H54 (cell line): Measurements from ENCODE around the gene PRIMA1.
"Not testable (repeated sequence)": the region's sequence is repeated elsewhere in the genome, so short reads cannot be mapped to it uniquely, and the experiment has no call there.

ENCODE experiments used
- DNase-seq: peaks from one replicate; pipeline ENCODE4 v3.0.0; 2011; ENCODE audit warnings: low spot score, mixed read lengths; ENCODE audit not compliant: insufficient read length
- FAIRE-seq: peaks from 3 replicates; lab custom pipeline; 2011; peaks lifted over from hg19 to GRCh38; lab: Jason Lieb, UNC
- POLR2A ChIP-seq: IDR thresholded peaks from 2 replicates; pipeline ENCODE4 v1.6.1; 2011; ENCODE audit warnings: low read depth, mild to moderate bottlenecking, low read length

Gene PRIMA1, protein sequence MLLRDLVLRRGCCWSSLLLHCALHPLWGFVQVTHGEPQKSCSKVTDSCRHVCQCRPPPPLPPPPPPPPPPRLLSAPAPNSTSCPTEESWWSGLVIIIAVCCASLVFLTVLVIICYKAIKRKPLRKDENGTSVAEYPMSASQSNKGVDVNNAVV

DNA sequence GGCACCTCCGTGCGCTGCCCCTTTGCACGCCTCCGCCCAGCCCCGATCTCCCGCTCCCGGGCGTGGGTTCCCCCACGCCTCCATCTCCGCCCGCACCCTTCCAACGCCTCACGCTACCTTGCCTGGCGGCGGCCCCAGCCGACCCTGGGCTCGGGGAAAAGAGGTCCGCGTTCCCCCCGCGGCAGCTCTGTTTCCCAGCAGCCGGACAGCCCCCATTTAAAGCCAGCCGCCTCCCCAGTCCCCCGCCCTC is at the start of gene PRIMA1:
Gene PRIMA1 (minus strand): TSS at position 193 of the 250 bp plus-strand sequence. CDS start 767 bp downstream, outside the sequence.
- no peak for TF ChIP-seq POLR2A
- FAIRE-seq (no peak), DNase-seq (no peak)

DNA sequence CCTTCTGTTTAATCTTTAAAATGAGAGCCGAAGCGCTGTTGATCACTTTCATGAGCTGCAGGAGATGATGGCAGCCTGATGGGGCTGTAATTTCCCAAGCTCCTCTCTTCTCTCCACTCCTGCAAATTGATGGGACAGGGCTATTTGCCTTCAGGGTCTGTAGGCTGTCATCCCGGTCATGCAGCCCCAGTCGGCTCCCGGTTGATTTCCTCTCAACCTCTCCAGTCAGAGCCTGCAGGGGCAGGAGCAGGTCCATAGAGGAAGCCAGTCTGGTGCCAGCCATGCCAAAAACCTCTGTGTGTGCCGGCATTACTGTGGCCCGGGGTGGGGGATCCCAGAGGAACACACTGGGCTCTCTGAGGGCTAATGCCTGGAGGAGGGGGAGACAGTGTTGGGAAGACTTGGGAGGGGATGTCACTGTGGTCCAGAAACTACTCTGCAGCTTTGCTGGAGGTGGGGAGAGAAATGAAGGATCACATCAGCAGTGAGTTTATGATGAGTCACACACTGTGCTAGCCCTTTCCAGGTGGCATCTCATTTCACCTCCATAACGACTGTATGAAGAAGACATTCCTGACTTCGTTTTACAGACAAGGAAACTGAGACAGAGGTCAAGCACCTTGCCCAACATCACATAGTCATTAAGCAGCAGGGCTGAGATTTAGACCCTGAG is 46.5 kb upstream of the PRIMA1 start:
- DNase-seq: no peak
- TF ChIP-seq POLR2A: no peak

DNA sequence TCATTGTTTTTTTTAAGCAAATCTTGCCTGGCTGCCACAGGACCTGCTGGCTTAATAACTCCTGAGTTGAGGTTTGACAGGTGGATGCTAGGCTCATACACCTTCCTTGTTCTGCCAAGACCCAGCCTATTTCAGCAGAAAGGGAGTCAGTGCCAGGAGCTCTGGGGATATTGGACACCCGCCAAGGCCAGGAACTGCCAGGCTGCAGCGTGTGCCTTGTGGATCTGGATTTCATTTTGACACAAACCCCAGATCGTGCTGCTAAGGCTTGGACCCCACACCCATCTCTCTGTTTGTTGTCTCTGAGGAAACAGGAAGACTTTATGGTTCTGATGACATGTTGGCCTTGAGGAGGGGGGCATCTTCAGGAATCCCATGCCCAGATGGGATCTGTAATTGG is 44.4 kb upstream of the PRIMA1 start:
- FAIRE-seq (no peak), DNase-seq (no peak)
- no peak for TF ChIP-seq POLR2A

More for the DNA sequence above, 46.5 kb upstream of the PRIMA1 start:
- no peak for FAIRE-seq

DNA sequence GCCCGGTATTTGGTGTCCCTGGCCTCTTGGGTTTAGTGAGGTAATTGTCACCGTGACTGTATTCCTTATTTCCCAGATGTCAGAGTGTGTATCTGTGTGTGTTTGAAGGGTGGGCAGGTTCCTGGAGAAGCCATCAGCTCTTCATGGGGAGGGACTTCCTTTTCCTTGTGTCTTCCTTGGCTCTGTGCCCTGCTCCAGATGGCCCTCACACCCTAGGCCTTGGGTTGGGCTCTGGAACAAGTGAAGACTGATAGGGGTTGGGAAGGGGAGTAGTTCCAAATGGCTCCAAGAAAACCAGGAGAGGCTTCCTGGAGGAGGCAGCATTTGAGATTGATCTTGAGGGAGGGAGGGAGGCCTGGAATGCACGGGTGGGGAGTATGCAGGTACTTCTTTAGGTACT is 43.8 kb upstream of the PRIMA1 start:
- TF ChIP-seq POLR2A: no peak
- no peak for FAIRE-seq
- no peak for DNase-seq

DNA sequence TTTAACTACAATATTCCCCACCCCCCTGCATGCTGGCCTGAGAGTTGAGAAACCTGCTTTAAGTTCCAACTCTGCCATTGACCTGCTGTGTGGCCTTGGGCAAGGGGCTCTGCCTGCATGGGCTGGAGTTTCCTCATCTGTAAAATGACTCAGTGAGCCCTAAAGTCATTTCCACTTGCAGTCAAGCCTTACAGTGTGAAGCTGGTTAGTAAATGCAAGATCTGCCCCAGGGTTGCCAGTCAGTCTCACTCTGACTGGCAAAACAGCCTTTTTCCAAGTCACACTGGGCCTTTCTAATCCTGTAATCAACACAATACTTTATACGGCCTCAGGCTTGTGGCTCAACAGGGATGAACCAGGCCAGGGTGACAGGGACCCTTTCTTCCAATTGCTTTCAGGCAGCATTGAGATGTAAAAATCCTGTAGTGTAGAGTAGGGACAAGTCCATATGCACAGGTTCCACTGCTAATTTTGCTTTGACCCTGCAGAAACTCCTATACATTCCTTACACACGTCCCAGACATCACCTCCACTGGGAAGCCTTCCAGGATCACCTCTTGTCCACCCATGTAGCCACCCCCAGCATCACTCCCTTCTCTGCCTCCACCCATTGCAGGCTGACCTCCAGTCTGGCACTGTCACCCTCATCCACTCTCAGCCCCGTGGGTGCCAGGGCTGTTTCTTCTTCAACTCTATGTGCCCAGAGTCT is 42.6 kb upstream of the PRIMA1 start:
- TF ChIP-seq POLR2A: no peak
- no peak for DNase-seq

DNA sequence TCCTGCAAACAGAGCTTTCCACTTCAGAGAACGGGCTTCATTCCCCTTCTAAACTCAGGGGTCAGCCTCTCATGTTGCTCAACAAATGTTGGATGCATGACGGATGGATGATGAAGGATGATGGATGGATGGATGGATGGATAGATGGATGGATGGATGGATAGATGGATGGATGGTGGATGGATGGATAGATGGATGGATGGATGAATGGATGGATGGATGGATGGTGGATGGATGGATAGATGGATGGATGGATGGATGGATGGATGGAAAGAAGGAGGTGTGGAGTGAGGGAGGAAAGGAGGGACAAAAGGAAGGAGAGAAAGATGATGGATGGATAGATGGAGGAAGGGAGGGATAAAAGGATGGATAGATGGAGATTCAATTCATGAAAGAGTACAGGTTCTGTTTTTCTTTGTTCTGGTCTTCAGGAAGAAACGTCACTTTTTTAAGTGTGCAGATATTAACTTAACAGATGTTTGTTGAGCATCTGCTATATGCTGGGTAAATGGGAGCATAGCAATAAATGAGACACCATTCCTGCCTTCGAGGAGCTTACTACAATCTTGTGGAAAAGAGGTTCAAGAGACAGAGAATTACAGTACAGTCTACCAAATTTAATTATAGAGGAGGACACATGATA is 41.7 kb upstream of the PRIMA1 start:
- DNase-seq (no peak), FAIRE-seq (no peak)
- no peak for TF ChIP-seq POLR2A

More for the DNA sequence above, 42.6 kb upstream of the PRIMA1 start:
- FAIRE-seq: no peak

DNA sequence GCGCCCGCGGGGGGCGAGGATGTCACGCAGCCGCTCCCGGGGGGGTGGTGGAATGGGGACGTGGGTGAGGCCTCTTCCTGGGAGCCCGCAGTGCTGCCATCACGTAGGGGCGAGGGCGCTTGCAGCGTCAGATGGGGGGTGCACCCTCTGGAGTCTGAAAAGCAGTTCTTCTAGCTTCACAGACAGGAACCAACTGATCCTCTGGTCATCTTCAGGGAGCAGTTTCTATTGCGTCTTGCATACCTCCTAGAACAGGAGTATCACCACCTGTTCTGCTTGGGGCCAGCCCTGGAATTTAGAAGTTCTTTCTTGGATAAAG is 36.9 kb upstream of the PRIMA1 start:
- DNase-seq (no peak), FAIRE-seq (no peak)
- TF ChIP-seq POLR2A: no peak

DNA sequence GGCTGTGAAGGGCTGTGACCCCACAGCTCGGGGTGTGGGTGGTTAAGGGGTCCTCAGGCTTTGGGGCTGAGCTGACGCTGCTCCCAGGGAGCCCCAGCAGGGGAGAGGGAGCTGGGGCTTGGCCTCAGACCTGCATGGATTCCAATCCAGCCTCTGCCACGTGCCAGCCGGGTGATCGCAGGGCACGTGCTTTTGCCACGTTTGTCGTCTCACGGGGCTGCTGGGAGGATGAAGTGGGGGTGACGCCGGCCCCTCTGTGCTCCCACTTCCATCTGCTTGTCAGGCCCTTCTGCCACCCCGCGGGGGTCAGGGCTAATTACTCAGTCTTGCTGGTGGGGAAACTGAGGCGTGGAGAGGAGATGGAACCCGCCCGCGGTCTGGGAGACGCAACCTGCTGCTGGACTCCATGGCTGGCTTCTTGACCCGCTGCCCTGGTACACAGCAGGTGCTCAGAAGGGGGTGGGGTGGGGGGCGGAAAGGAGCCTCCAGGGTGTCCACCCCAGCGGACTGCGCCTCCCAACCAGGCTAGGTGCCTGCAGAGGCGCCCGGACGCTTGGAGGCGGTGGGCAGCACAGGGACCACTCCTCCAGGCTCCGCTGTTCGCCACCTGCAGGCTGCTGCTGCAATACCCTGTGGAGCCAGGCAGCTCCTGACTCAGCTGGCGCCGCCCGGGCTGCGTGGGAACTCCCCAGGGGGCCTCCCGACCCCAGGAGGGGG is 36.4 kb upstream of the PRIMA1 start:
- TF ChIP-seq POLR2A: no peak
- FAIRE-seq (no peak), DNase-seq (no peak)

DNA sequence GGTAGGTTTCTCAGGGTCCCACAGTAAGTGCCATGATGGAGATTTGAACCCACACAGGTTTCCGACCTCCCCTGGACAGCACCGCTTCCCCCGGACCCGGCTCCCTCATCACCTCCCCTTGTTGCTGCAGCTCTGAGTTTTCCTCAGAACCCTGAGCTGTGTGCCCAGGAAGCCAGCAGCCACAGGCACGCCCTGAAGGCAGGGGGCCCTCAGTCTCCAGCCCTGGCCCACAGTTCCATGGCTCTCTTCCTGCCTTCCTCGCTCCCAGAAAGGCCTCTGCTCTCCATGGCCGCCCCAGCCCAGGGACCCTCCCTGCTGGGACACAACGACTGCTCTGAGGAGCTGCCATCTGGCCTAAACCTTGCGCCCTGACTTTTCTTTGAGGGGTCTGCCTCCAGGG is 35.8 kb upstream of the PRIMA1 start:
- TF ChIP-seq POLR2A: no peak
- no peak for FAIRE-seq
- DNase-seq: no peak

DNA sequence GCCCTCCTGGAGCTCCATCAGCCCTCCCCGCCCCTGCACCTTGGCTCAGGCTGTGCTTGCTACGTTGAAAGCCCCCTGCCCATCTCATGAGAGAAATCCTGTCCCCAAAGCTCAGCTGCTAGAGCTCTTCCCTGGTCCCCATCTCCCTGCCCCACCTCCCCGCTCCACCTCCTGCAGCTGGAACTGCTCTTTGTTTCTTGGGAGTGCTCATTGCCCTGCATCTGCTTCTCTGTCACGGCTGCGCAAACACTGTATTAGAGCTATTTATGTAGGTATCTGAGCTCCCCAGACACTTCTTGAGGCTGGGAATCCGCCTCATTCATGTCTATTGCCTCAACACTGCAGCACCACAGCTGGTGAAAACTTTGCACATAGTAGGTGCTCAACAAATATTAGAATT is 32.8 kb upstream of the PRIMA1 start:
- TF ChIP-seq POLR2A: no peak
- DNase-seq (no peak), FAIRE-seq (no peak)

DNA sequence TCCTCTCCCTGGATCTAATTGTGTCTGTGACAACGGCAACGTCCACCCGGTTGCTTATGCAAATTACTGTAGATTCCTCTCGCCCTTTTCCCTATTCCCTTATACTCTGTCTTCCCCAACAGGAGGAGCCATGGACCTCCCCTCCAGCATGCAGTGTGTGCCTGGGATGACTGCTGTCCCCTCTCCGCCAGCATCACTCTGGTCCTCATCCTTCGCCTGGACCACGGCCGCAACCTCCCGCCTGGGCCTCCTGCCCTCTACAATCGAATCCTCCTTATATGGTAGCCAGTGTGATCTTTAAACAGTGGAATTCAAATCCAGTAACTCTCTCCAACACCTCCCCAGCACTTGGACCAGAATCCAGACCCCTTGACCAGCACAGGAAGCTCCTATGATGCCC is 30.6 kb upstream of the PRIMA1 start:
- no peak for DNase-seq
- no peak for FAIRE-seq
- TF ChIP-seq POLR2A: no peak

DNA sequence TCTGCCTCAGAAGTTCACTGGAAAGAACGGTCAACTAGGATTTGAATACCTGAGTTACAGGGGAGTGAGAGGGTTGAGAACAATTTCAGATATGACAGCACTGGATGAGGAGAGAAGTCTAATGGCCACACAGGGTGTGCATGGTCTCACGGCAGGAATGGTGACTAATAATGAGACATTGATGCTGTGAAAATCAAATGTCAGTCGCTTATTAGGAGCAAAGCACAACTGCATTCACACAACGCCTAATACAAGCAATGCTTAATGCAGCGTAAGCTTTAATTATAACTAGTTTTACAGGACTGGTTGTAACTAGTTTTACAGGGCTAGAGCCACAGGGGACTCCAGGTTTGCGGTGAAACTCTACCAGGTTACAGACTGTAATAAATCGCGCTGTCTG is 23.4 kb upstream of the PRIMA1 start:
- TF ChIP-seq POLR2A: no peak
- DNase-seq: no peak
- FAIRE-seq: no peak

DNA sequence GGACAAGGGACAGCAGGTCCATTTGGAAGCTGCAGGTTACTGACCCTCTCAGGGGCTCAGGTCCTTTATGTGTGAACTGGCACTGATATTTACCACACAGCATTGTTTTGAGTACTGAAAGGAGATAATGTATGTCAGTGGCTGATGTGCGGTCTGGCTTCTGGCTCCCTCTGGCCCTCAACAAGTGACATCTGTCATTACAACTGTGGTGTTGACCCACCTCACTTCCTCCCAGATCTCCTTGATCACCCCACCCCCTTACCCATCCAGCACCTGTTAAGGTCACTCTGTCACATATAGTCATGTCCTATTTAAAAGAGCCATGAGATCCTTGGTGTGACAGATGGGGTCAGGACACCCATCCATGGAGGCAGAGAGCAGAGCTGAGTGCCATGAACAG is 22.7 kb upstream of the PRIMA1 start:
- no peak for DNase-seq
- no peak for FAIRE-seq
- no peak for TF ChIP-seq POLR2A

DNA sequence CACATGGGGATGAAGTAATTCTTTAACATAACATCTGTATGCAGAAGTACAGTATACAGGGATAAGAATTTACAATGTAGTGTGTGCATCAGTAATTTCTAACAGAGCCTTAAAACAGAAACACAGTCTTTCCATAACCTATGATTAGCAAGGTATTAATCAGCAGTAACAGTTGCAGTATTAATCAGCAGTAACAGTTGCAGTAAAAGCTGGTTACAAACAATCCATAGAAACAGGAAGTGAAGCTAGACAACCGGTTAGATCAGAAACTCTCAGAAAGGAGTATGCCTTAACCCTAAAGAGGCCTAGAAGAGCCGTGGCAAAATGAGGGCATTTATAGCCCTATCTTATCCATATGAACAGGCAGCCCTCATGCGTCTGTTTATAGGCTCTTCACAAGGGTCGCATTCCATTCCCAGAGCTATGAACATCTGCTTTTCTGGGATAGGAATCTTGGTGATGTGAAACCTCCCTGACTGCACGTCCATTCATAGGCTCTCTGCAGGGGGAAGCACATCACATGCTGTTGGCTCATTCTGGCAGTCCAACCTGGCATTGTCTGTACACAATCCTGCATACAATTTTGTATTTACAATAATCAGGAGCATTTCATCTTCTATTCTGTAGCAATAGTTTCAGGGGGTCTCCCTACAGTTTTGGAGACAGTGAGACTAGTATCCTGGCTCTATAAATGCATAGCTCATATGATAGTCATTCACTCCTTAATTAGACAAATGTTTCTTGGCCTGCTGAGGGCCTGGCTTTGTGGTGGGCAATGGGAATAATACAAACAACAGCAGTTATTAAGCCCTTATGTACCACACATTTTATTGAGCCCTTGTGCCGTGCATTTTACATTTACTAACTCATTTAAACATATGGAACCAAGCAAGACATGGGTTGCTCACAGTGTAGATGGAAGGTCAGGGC is 21.5 kb upstream of the PRIMA1 start:
- not testable (repeated sequence) for FAIRE-seq, DNase-seq
